D721Med (cell line): ENCODE measurements around the gene CCPG1.

Experiments used
- DNase-seq: peaks from one replicate; pipeline ENCODE4 v3.0.0; 2011; ENCODE audit warnings: low spot score; ENCODE audit not compliant: insufficient read length
- FAIRE-seq: peaks from 2 replicates; lab custom pipeline; 2011; peaks lifted over from hg19 to GRCh38; lab: Jason Lieb, UNC
- TF ChIP-seq, protein P1 (sequence below): IDR thresholded peaks from 2 replicates; pipeline ENCODE4 v1.5.1; 2012; ENCODE audit warnings: mild to moderate bottlenecking, control low read depth; ENCODE audit not compliant: insufficient read depth; ENCODE audit errors: missing control alignments

The CCPG1 gene

DNA sequence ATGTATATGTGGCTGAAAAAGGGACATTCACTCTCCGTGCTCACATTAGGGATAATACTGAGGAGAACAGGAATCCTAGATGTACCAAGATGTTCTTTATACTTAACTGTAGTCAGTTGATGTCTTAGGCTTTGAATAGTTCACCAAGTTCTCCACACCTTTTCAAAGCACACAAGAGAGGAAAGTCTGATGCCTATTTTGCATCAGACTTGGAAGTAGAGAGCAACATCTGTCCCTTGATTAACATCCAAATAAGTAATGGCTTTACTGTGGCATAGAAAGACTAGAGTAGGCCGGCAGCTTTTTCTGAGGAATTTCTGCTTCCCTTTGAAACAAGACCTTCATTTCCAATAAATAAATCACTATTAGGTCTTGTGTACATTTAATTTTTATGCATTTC lies 55.1 kb downstream of the CCPG1 start:
- TF ChIP-seq, protein P1, sequence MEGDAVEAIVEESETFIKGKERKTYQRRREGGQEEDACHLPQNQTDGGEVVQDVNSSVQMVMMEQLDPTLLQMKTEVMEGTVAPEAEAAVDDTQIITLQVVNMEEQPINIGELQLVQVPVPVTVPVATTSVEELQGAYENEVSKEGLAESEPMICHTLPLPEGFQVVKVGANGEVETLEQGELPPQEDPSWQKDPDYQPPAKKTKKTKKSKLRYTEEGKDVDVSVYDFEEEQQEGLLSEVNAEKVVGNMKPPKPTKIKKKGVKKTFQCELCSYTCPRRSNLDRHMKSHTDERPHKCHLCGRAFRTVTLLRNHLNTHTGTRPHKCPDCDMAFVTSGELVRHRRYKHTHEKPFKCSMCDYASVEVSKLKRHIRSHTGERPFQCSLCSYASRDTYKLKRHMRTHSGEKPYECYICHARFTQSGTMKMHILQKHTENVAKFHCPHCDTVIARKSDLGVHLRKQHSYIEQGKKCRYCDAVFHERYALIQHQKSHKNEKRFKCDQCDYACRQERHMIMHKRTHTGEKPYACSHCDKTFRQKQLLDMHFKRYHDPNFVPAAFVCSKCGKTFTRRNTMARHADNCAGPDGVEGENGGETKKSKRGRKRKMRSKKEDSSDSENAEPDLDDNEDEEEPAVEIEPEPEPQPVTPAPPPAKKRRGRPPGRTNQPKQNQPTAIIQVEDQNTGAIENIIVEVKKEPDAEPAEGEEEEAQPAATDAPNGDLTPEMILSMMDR, result no peak
- no peak for FAIRE-seq
- DNase-seq, result no peak

DNA sequence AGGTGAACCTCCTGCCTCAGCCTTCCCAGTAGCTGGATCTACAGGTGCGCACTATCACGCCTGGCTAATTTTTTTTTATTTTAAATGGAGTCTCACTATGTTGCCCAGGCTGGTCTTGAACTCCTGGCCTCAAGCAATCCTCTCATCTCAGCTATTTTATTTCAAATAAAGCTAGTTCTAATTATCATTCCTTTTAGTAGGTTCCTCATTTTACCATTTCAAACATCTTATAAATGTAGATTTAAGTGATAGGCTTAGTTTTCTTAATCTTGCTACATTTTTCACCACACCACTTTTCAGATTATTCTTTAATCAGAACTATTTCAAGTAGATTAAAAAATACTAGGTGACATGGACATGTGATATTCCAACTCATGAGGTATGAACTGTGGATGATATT lies 58.9 kb downstream of the CCPG1 start:
- no peak for FAIRE-seq

DNA sequence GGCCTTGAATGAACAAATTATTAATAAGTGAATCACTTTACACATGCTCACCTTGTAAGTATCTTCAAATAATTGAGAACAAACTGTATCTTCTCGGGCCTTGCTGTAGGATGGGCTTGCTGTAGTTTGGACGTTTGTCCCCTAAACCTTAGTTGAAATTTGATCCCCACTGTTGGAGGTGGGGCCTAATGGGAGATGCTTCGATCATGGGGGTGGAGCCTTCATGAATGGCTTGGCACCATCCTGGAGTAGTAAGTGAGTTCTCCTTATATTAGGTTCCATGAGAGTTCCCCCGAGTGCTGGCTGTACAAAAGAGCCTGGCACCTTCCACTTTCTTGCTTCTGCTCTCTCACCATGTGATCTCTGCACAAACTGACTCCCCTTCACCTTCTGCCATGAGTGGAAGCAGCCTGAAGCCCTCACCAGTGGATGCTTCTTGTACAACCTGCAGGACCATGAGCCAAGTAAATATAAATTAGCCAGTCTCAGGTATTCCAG lies 59.8 kb downstream of the CCPG1 start:
- TF ChIP-seq, protein P1, result no peak
- FAIRE-seq (no peak), DNase-seq (no peak)

More for the DNA sequence above, 58.9 kb downstream of the CCPG1 start:
- TF ChIP-seq, protein P1, result no peak
- no peak for DNase-seq

DNA sequence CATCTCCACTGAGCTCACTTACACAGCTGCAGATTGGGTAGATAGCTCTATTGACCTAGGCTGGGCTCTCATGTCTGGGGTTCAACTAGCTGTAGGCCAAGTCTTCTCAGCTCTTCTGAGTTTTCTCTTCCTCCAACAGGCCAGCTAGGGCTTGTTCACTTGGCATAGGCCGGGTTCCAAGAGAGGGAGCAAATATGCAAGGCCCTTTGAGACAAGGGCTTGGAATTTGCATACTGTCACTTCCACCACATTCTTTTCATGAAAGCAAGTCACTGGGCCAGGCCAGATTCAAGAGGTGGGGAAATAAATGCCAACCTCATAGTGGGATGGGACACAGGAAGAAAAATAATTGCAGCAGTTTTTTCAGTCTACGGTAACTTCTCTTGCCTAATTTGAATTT lies 64.0 kb downstream of the CCPG1 start:
- DNase-seq (no peak), FAIRE-seq (no peak)
- TF ChIP-seq, protein P1, result no peak

DNA sequence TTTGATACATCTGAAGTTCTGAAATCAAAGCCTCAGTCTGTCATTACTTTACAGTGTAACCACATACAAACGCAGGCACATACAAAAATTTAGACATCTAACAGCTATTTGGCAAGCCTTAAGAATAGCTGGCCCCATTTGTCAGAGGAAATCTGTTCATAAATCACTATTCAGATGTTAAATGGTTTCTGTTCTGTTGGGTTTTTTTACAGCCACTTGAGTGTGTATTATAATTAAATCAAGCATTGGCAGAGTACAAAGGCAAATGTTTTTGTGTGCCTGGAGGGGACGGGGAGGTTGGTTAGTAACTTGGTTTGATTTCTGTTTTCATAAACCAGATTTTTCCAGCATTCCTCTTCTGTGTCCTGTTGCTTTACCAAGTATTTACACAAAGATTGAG lies 65.0 kb downstream of the CCPG1 start:
- DNase-seq (no peak), FAIRE-seq (no peak)
- TF ChIP-seq, protein P1, result no peak

DNA sequence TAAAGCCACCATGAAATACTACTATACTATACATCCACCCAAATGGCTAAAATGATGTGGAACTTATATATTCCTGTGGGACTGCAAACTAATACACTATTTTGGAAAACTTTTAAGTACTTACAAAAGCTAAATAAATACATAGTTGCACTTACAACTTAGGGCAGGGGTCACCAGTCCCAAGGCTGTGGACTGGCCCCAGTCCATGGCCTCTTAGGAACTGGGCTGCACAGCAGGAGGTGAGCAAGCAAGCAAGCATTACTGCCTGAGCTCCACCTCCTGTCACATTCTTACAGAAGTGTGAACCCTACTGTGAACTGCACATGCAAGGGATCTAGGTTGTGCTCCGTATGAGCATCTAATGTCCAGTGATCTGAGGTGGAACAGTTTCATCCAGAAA lies 71.0 kb downstream of the CCPG1 start:
- TF ChIP-seq, protein P1, result no peak
- FAIRE-seq, result no peak
- DNase-seq, result no peak

DNA sequence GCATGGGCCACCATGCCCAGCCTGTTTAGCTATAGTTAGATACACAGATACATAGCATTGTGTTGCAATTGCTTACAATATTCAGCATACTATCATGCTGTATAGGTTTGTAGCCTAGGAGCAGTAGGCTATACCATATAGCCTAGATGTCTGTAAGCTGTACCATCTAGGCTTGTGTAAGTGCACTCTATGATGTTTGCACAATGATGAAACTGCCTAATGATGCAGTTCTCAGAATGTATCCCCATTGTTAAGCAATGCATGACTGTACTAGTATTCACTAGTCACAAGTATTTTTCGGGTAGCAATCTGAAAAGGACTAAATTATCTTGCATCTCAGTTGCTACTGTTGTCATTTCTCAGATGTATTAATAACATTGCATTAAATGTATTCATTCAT lies 73.2 kb downstream of the CCPG1 start:
- DNase-seq (no peak), FAIRE-seq (no peak)
- TF ChIP-seq, protein P1, result no peak
